ENCODE data around the gene SPI1.
A peak's percentile ranks its signal among the peaks of the same experiment; 100 is the strongest.

The SPI1 gene

GRCh38 chr11:47354913-47355282, 23.4 kb downstream of the SPI1 start:
- no peak for TF ChIP-seq CTCF (conservative IDR thresholded peaks at IDR 0.05)
- peak overlapping the region; percentile 55; the same call in 1 of the 2 replicates for H3K27ac ChIP-seq

GRCh38 chr11:47353978-47354774, 24.2 kb downstream of the SPI1 start:
- no peak for TF ChIP-seq CTCF (conservative IDR thresholded peaks at IDR 0.05)
- H3K27ac ChIP-seq: no peak overlapping the region

- H3K27ac ChIP-seq: no peak within 1 kb of the TSS
- no peak for TF ChIP-seq CTCF (conservative IDR thresholded peaks at IDR 0.05)
Observed at GRCh38 chr11:47352556-47352955, 25.8 kb downstream of the SPI1 start, which contains the start of gene MYBPC3. Gene MYBPC3 (minus strand): TSS chr11:47352702. CDS start chr11:47352647, 55 bp downstream.

- no peak overlapping the region for H3K27ac ChIP-seq
- no peak for TF ChIP-seq CTCF (conservative IDR thresholded peaks at IDR 0.05)
Observed at GRCh38 chr11:47351156-47352126, 26.9 kb downstream of the SPI1 start.

GRCh38 chr11:47350315-47350714, 28.0 kb downstream of the SPI1 start:
- no peak overlapping the region for H3K27ac ChIP-seq
- no peak for TF ChIP-seq CTCF (conservative IDR thresholded peaks at IDR 0.05)

GRCh38 chr11:47349521-47350095, 28.7 kb downstream of the SPI1 start:
- no peak overlapping the region for H3K27ac ChIP-seq
- no peak for TF ChIP-seq CTCF (conservative IDR thresholded peaks at IDR 0.05)

GRCh38 chr11:47348859-47349258, 29.5 kb downstream of the SPI1 start:
- TF ChIP-seq CTCF (conservative IDR thresholded peaks at IDR 0.05): no peak; the same call in 1 of the 2 replicates
- H3K27ac ChIP-seq: no peak overlapping the region
